ENCODE results near the gene RUBCNL.

Gene RUBCNL

DNA sequence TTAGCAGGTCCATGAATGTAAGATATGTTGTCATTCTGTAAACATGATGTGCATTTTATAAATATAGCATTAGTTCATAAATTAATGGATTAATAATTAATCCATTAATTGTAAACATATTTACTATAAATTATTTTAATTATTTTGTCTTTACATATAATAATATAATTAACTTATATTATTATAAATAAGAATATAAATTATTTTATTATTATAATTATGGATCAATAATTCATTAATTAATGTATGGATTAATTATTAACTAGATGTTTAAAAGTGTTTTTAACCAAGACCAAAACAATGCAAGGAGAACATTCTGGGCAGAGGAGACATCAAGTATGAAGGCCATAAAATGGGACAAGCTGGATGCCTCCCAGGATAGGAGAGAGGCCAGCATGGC is 72.0 kb downstream of the RUBCNL start:
- TF ChIP-seq POLR2A (IDR thresholded peaks at IDR 0.05; ENCODE audit: low read depth, low read length): no peak
- no peak for TF ChIP-seq POU2F2 (IDR thresholded peaks at IDR 0.05; ENCODE audit: low read depth, low read length)
- TF ChIP-seq SPI1 (IDR thresholded peaks at IDR 0.05; ENCODE audit: low read depth, low read length): no peak
- no peak for TF ChIP-seq TAF1 (IDR thresholded peaks at IDR 0.05; ENCODE audit: low read depth, low read length)
- TF ChIP-seq PAX5 (IDR thresholded peaks at IDR 0.05; ENCODE audit: insufficient read depth, low read length, severe bottlenecking): no peak
- no peak for TF ChIP-seq POLR2AphosphoS5 (IDR thresholded peaks at IDR 0.05; ENCODE audit: low read depth, low read length)
- no peak for FAIRE-seq
- DNase-seq (ENCODE audit: insufficient read length, low spot score): no peak

DNA sequence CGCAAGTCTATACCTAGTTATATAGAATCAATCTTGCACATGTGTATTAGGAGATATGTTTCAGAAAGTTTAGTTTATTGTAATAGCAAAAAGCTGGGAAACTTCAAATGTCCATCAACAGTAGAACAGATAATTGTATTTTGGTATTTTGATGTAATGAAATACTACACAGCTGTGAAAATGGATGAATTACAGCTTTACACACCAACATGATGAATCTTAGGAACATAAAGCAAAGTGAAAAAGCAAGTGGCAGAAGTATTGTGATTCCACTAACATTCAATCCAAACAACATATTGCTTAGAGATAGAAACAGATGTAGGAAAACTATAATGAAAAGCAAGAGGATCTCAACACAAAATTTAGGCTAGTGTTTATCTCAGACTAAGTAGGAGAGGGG is 72.5 kb downstream of the RUBCNL start:
- FAIRE-seq: peak; percentile 23

DNA sequence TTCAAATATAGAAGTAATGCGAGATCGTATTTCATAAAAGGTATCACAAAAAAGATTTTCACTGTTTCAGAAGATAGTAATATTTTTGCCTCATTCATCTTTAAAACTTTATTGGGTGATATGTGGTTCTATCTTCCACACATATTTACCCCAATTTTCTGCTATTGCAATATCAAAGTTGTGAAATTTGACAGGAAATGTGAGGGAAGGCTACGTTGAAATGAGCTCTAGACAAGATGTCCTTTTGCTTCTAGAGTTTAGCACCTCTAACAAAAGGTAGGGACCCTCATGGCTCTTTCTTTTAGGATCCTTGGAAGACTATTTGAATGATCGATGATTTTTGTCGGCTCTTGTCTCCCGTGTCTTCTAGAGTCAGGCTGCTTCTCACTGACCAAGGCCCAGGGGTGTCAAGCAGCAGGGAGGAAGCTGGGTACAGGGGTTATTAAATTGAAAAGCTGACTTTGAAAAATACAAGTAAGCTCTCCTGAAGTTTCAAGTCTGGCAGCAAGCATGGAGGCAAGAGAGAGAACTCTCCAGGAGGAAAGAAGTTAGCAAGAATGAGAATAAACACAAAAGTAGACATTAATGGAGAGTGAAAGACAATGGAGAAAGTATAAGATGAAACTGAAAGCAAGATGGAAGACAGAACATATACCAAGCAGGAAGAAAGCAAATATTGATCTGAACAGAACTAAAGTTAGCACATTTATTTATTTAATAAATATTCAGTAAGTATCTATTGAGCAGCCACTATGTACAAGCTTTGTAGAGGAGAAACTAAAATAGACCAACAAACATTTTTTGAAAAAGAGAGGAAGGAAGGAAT is 73.4 kb downstream of the RUBCNL start:
- no peak for DNase-seq (ENCODE audit: insufficient read length, low spot score)
- no peak for TF ChIP-seq POU2F2 (IDR thresholded peaks at IDR 0.05; ENCODE audit: low read depth, low read length)
- TF ChIP-seq TAF1 (IDR thresholded peaks at IDR 0.05; ENCODE audit: low read depth, low read length): no peak
- TF ChIP-seq PAX5 (IDR thresholded peaks at IDR 0.05; ENCODE audit: insufficient read depth, low read length, severe bottlenecking): no peak
- no peak for TF ChIP-seq POLR2A (IDR thresholded peaks at IDR 0.05; ENCODE audit: low read depth, low read length)
- no peak for TF ChIP-seq POLR2AphosphoS5 (IDR thresholded peaks at IDR 0.05; ENCODE audit: low read depth, low read length)
- TF ChIP-seq SPI1 (IDR thresholded peaks at IDR 0.05; ENCODE audit: low read depth, low read length): no peak
- no peak for FAIRE-seq

More for the DNA sequence above, 72.5 kb downstream of the RUBCNL start:
- TF ChIP-seq POLR2A (IDR thresholded peaks at IDR 0.05; ENCODE audit: low read depth, low read length) (no peak), PAX5 (IDR thresholded peaks at IDR 0.05; ENCODE audit: insufficient read depth, low read length, severe bottlenecking) (no peak), SPI1 (IDR thresholded peaks at IDR 0.05; ENCODE audit: low read depth, low read length) (no peak), POU2F2 (IDR thresholded peaks at IDR 0.05; ENCODE audit: low read depth, low read length) (no peak), POLR2AphosphoS5 (IDR thresholded peaks at IDR 0.05; ENCODE audit: low read depth, low read length) (no peak), TAF1 (IDR thresholded peaks at IDR 0.05; ENCODE audit: low read depth, low read length) (no peak)
- no peak for DNase-seq (ENCODE audit: insufficient read length, low spot score)

DNA sequence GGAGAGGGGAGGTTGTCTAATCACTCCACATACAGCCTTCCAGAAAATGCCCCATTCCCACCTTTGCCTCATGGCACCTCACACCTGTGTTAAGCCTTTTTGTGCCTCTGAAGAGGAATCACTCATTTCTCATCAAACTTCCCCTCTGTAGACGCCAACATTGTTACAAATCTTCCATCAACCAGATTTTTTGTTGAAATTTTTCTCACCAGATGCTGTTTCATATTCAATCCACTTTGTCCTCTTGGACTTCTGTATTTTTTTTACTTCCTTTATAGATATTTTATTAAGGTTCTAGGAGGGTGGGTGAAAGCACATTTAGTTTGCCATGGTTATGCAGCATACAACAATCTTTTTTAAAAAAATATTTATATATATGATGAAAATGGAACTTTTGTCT is 74.0 kb downstream of the RUBCNL start:
- FAIRE-seq (no peak), DNase-seq (ENCODE audit: insufficient read length, low spot score) (no peak)
- TF ChIP-seq POLR2A (IDR thresholded peaks at IDR 0.05; ENCODE audit: low read depth, low read length): no peak
- no peak for TF ChIP-seq POU2F2 (IDR thresholded peaks at IDR 0.05; ENCODE audit: low read depth, low read length)
- TF ChIP-seq PAX5 (IDR thresholded peaks at IDR 0.05; ENCODE audit: insufficient read depth, low read length, severe bottlenecking): no peak
- TF ChIP-seq SPI1 (IDR thresholded peaks at IDR 0.05; ENCODE audit: low read depth, low read length): no peak
- no peak for TF ChIP-seq POLR2AphosphoS5 (IDR thresholded peaks at IDR 0.05; ENCODE audit: low read depth, low read length)
- no peak for TF ChIP-seq TAF1 (IDR thresholded peaks at IDR 0.05; ENCODE audit: low read depth, low read length)

DNA sequence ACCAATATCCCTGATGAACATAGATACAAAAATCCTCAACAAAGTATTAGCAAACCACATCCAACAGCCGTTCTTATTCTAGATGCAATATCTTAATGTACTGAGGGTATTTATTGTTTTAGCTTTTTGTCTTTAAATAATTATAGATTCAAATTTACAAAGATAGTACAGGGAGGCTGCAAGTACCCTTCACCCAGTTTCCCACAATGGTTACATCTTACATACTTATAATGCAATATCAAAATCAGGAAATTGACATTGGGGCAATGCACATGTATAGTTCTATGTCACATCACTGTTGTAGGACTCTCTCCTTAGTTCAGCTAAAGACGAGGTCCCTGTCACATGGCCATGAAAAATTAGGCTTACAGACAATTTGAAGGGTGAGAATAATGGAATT is 75.8 kb downstream of the RUBCNL start:
- DNase-seq (ENCODE audit: insufficient read length, low spot score) (no peak), FAIRE-seq (no peak)
- TF ChIP-seq TAF1 (IDR thresholded peaks at IDR 0.05; ENCODE audit: low read depth, low read length): no peak
- no peak for TF ChIP-seq PAX5 (IDR thresholded peaks at IDR 0.05; ENCODE audit: insufficient read depth, low read length, severe bottlenecking)
- no peak for TF ChIP-seq POLR2A (IDR thresholded peaks at IDR 0.05; ENCODE audit: low read depth, low read length)
- TF ChIP-seq POLR2AphosphoS5 (IDR thresholded peaks at IDR 0.05; ENCODE audit: low read depth, low read length): no peak

DNA sequence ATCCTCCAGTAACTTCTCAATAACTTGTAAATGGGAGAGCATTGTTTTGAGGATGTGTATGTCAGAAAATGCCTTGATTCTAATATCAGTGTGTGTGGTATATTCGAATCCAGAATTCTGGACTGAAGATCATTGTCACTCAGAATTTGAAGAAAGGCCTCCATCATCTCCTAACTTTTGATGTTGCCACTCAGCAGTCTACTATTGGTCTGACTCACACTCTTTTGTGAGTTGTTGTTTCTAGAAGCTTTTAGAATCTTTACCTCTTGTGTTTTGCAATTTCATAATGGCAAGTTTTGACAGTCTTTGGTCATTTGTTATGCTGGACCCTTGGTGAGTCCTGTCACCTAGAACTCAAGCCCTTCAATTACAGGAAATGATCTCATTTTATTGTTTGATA is 77.0 kb downstream of the RUBCNL start:
- DNase-seq (ENCODE audit: insufficient read length, low spot score) (no peak), FAIRE-seq (no peak)
- TF ChIP-seq POLR2AphosphoS5 (IDR thresholded peaks at IDR 0.05; ENCODE audit: low read depth, low read length) (no peak), SPI1 (IDR thresholded peaks at IDR 0.05; ENCODE audit: low read depth, low read length) (no peak), PAX5 (IDR thresholded peaks at IDR 0.05; ENCODE audit: insufficient read depth, low read length, severe bottlenecking) (no peak), POU2F2 (IDR thresholded peaks at IDR 0.05; ENCODE audit: low read depth, low read length) (no peak), POLR2A (IDR thresholded peaks at IDR 0.05; ENCODE audit: low read depth, low read length) (no peak), TAF1 (IDR thresholded peaks at IDR 0.05; ENCODE audit: low read depth, low read length) (no peak)

DNA sequence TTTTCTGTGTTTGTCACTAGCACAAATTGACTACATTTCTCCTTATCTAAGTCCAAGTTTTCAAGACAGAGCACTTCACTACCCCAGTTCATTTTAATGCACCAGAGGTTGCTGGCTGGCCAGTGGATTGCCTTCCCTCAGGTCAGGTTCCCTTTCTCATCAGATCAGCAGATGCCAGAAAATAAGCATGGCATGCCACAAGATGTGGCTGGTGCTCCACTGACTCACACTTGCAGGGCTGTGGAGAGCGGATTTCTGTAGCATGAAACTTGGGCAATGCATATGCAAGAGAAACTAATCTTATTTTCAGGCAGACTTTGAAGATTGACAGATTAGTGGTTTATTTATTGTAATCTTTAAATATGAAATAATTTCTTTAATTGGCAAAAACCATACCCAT is 79.5 kb downstream of the RUBCNL start:
- TF ChIP-seq SPI1 (IDR thresholded peaks at IDR 0.05; ENCODE audit: low read depth, low read length): no peak
- no peak for TF ChIP-seq POU2F2 (IDR thresholded peaks at IDR 0.05; ENCODE audit: low read depth, low read length)
- no peak for TF ChIP-seq POLR2A (IDR thresholded peaks at IDR 0.05; ENCODE audit: low read depth, low read length)
- TF ChIP-seq PAX5 (IDR thresholded peaks at IDR 0.05; ENCODE audit: insufficient read depth, low read length, severe bottlenecking): no peak
- TF ChIP-seq POLR2AphosphoS5 (IDR thresholded peaks at IDR 0.05; ENCODE audit: low read depth, low read length): no peak
- no peak for TF ChIP-seq TAF1 (IDR thresholded peaks at IDR 0.05; ENCODE audit: low read depth, low read length)
- DNase-seq (ENCODE audit: insufficient read length, low spot score): no peak
- FAIRE-seq: no peak

DNA sequence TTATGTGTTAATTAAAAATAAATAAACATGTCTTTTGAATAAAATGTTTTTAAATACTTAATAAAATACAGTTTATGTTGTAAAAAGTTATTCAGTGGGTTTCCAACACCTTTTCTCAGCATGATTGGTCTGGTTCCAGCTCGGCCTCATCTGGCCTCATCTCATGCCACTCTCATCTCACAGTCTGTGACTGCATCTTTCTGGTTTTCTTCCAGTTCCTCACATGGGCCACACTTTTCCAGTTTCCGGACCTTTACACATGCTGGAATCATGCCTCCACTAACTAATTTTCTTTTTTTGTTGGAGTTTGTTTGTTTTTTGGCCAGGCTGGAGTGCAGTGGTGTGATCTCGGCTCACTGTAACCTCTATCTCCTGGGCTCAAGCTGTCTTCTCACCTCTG is 82.5 kb downstream of the RUBCNL start:
- FAIRE-seq: no peak
- DNase-seq (ENCODE audit: insufficient read length, low spot score): no peak
- TF ChIP-seq PAX5 (IDR thresholded peaks at IDR 0.05; ENCODE audit: insufficient read depth, low read length, severe bottlenecking): no peak
- TF ChIP-seq POLR2A (IDR thresholded peaks at IDR 0.05; ENCODE audit: low read depth, low read length): no peak
- no peak for TF ChIP-seq POLR2AphosphoS5 (IDR thresholded peaks at IDR 0.05; ENCODE audit: low read depth, low read length)
- no peak for TF ChIP-seq POU2F2 (IDR thresholded peaks at IDR 0.05; ENCODE audit: low read depth, low read length)
- no peak for TF ChIP-seq TAF1 (IDR thresholded peaks at IDR 0.05; ENCODE audit: low read depth, low read length)
- TF ChIP-seq SPI1 (IDR thresholded peaks at IDR 0.05; ENCODE audit: low read depth, low read length): no peak

DNA sequence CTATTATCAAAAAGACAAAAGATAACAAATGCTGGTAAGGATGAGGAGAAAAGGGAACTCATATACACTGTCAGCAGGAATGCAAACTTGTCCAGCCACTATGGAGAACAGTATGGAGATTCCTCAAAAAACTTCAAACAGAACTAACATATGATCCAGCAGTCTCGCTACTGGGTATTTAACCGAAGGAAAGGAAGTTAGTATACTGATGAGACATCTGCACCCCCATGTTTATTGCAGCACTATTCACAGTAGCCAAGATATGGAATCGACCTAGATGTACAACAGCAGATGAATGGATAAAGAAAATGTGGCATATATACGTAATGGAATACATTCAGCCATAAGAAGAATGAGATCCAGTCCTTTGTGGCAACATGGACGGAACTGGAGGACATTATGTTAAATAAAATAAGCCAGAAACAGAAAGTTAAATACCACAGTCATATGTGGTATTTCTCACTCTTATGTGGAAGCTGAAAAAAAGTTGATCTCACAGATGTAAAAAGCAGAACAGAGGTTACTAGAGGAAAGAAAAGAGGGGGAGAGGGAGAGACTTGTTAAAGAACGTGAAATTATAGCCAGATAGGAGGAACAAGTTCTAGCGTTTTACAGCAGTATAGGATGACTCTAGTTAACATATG is 83.2 kb downstream of the RUBCNL start:
- TF ChIP-seq POLR2AphosphoS5 (IDR thresholded peaks at IDR 0.05; ENCODE audit: low read depth, low read length): no peak
- TF ChIP-seq SPI1 (IDR thresholded peaks at IDR 0.05; ENCODE audit: low read depth, low read length): 0 out of 2 replicates have a peak, but pooled peaks have one; percentile 8
- peak; percentile 66 for FAIRE-seq
- DNase-seq (ENCODE audit: insufficient read length, low spot score): no peak

Measured in GM12891 (cell line).